GM18502 (cell line): Measurements from ENCODE around the gene CEND1.

Source experiments
- ATAC-seq: cut with Tn5 transposase; IDR thresholded peaks from one replicate; pipeline ENCODE4 v1.9.1; 2021; ENCODE audit warnings: mild to moderate bottlenecking; ENCODE audit not compliant: unreplicated experiment, poor library complexity

The CEND1 gene

DNA sequence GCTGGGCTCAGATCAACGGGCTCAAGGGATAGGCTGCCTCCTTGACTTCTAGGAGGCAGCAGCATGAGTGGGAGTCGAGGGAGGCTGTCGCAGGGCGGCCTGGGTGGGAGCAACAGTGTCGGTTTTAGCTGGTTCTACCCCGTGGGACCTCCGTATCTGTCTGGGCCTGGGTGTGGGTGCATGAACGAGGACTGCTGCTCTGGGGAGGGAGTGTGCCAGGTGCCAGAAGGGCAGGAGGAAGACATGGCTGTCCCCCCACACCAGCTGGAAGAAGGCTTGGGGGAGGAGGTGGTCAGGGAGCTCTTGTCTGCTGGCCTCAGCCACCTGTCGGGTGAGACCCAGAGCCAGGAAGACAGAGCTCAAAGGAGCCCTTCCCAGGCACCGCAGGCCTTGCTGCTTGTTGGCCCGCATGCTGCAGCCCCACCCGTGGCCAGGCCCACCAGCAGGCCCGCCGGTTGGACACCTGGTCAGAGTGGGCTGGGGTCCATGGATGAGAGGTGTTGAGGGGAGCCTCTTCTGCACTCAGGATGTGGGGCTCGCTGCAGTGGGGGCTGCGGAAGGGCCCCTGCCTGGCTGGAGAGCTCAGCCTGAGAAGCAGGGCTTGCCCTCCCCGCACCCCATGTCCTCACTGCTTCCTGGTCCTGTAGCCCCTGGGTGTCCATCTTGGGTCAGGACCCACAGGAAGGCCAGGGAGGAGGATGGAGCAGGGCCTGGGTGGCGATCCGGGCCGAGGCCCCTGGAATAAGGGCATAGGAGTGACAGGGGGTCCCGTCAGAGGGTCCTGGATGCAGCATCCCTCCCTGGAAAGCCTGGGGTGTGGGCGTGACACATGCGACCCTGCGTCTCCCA lies 3.4 kb downstream of the CEND1 start:
- no peak for ATAC-seq

GRCh38 chr11:783581-784015 lies 6.3 kb downstream of the CEND1 start:
- ATAC-seq = no peak

DNA sequence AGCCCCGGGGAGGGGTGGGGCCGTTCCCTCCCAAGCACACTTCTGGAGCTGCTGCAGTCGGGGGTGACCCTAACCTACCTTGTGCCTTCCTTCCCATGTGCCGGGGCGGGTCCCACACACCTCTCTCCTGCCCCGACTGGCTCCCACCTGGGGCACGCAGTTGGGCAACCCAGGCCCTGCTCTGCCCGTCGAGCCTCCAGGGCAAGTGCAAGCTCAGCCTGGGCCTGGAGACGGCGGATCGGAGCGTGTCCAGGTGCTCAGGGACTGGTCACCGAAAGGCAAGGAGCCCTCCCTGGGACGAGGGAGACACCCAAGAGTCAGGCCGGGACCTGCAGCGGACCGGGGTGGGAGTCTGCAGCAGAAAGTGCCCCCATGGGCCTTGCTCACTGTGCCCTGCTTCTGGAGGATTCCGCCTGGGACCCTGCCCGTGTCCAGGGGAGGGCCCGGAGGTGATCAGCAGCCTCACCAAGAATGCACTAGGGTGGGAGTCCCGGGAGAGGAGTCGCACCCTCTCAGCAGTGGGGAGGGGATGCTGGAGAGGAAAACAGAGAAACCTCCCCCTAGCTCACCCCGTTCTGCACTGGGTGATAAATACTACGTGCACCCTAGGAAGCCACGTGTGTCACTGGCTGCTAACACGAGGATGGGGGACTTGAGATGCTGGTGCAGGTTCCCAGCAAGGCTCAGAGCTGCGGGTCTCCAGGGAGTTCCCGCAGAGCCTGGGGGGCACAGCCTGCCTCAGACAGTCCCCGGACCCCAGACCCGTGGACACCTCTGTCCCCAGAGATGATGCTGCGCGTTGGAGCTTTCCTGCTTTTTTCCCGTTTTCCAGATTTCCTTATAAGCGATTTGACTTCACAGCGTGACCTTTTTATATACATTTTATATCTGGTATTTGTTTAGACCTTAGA lies 7.4 kb downstream of the CEND1 start:
- ATAC-seq = no peak

DNA sequence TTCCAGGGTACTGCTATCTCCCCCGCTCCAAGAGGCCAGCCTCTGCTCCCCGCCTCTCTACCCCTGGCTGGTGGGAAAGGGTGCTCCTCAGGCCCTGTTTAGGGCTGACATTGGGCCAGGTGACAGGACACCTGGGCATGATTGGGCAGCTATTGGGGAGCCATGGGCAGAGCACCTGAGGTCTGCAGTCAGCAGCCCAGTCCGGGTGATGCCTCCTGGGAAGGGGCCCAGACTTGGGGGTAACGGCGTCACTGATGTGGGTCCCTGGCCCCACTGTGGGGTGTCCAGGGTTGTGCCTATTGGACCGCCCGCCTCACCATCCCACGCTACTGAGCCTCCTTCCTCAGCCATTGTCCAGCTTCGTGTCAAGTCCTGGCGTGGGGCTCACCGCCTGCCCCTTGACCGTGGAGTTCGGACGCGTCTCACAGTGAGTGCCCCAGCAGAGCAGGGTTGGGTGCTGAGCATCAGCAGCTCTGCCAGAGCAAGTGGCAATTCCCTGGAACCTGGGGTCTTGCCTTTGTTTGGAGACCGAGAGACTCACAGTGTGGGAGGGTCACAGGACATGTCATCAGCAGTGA lies 9.8 kb downstream of the CEND1 start:
- ATAC-seq = no peak

DNA sequence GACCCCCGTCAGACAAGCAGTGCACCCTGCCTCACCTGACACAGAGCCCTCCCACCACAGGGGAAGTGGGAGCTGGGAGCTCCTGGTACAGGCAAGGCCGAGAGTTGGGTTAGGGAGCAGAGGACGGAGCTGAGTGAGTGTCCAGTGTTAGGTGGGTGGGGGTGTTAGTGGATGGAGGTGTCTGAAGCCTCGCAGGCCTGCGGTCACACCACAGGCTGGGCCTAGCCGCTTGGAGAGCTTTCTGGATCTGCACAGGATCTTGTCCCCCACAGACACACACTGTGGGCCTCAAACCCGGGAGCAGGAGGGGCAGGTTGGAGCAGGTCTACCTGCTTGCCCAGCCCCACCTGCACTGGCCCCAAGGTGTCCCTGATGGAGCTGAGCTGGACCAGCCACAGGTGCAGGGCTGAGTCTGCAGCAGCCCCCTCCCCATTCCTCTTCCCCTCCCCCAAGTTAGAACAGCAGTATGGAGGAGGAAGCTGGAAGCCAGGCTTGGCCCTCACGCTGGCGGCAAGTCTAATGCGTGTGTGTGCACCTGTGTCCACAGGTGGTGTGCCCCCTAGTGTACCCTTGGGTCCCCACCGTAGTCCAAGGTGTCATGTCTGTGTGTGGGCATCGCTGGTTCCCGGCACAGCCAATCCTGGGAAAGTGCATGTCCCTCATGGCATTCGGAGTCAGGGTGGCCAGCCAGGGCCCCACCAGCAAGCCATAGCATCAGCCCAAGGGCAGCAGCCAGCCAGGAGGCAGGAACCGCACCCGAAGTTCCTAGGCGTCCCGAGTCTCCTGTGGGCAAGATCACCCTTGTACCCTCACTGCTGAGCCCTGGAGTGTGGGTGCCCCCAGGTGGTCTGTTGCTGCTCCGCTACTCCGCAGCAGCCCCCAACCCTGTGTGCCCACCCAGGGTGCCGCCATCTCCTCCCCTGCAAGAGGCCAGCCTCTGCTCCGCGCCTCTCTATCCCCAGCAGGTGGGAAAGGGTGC lies 10.6 kb downstream of the CEND1 start:
- no peak for ATAC-seq

GRCh38 chr11:777288-778255 lies 12.3 kb downstream of the CEND1 start, which contains the start of gene GATD1:
Gene GATD1 (minus strand): TSS chr11:777487. CDS start chr11:777462, 25 bp downstream.
- ATAC-seq = peak; percentile 79

DNA sequence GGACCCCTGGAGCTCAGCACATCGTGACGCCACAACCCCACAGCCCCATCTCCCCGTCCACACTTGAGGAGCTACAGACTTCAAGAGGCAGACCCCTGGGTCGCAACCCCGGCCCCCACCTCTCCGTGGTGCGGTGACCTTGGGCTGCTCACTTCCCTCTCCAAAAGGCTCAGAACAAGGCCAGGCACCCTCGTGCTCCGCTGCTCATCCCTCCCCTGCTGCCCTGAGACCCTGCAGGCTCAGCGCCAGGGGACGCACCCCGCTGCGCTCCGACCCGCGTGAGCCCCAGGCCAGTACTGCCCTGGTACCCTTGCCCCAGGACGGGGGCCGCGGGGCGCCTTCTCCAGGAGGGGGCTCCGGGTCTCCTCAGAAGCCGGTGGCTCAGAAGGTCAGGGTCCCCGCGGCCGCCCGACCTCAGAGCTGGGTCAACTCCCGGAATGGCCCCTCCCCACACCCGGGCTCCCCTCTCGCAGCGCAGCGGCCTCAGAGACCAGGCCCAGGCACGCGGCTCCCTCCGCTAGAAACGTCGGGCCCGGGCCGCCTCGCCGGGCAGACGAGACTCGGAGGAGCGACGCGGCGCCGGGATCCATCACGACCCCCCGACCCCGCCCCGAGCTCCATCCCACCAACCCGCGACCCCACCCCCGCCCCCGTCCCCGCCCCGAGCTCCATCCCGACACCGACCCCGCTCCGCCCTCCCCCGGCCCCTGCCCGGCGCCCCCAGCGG lies 13.2 kb downstream of the CEND1 start:
- peak; percentile 33 for ATAC-seq

GRCh38 chr11:776263-776560 lies 13.7 kb downstream of the CEND1 start:
- ATAC-seq = no peak

- no peak for ATAC-seq
Measured at GRCh38 chr11:774873-775592, 14.9 kb downstream of the CEND1 start.

GRCh38 chr11:773830-774229 lies 16.1 kb downstream of the CEND1 start:
- ATAC-seq = no peak

GRCh38 chr11:773425-773824 lies 16.5 kb downstream of the CEND1 start:
- no peak for ATAC-seq

DNA sequence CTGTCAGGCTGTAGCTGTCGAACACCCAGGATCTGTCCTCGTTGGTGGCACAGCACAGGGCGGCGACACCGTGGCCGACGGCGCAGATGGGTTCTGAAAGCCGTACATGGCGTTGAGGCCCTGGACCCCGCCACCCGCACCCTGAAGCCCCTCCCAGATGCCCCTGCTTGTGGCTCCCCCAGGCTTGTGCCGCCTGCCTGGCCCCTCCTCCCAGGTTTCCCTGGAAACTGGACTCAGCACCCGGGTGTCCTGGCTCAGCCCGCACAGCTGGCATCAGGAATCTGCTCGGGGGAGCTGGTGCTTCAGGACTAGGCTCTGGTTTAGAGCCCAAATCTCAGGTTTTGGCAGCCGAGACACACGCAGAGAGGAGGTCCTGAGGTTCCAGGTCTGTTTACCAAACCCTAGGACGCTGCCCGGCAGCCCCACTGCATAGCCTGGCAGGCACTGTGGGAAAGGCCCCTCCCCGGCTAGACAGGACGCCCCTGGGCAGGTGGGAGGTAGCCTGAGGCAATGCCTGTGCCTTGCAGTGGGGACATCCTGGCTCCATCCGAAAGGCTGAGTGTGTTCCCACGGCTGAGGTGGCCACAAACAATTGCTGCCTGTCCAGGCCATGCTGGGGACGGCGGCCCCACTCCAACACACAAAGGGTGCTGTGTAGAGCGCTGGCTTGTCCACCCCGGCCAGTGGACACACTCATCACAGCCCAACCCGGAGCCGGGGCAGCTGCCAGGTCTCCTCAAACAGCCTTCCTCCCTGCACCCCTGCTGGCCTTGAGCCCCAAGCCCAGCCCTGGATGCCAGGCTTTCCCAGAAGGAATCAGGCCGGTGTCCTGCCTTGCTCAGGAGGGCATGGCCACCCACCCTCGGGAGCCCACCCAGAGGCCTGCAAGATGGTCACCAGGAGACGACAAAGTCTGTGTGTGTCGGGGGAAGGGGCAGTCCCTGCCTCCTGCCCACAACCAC lies 17.2 kb downstream of the CEND1 start:
- no peak for ATAC-seq

DNA sequence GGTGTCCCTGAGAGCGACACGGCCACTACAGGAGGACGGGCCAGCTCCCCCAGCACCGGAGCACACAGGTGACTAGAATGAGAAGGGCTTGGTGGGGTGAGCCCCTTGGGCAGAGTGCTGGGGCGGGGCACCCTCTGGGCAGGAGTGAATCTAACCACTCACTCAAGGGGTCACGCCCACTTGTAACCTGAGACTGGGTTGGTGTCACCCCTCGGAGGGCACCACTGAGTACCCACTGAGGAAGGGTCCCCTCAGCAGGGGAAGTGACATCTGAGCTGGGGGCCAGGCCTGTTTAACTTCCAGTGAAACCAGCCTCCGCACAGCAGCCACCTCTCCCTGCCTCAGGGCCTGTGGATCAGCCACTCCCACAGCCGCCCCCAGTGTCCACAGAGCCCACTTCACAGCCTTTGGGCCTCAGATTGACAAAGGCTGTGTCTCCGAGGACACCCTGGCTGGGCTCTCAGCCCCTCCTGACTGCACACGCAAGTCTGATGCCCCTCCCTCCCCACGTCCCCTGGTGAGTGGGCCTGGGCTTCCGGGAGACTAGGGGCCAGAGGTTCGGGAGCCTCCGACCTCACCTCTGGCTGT lies 18.2 kb downstream of the CEND1 start:
- no peak for ATAC-seq

DNA sequence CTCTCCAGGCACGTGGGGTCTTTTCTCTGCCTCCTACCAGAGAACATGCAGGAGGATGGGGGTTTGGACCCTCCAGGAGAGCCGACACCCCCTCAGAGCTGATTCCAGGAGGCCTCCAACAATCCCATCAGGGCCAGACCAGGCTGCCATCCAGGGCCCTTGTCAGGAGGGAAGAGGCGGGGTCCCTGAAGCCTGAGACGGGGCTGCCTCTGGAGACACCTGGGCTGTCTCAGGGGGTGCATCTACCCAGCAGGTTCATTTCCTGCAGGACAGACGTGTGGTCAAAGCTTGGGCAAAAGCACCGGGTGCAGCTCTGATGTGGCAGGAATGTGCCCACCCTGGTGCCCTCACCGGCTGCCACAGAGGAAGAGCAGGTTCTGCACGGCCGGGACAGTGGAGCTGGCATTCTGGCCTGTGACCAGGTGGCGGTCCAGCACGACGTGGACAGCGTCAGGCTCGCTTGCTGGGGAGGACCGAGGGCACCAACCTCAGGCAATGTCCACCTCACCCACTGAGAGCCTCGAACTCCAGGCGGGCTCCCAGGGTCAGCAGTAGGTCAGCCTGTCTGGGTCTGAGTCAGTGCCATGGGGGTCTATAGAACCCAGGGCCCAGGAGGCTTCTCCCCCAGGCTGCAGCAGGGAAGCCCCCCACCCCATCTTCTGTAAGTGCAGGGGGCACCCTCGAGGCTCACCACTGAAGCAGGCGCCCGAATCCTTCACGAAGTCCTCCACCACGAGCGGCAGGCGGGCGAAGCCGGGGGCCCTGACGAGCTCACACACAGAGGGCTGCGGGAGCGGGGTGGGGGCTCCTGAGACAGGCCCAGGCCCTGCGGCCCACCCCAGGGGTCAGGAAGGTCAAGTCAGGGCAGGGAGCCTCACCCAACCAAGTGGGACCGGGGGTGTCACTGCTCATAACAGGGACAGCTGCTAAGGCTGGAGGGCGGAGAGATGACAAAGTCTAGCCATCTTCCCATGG lies 19.0 kb downstream of the CEND1 start:
- ATAC-seq = no peak
